Common myeloid progenitor, CD34-positive (primary cell): Measurements from ENCODE around the gene VKORC1.

Experiments
- CTCF ChIA-PET: fragments of 350-600 bp; sonication (Branson Sonifier 250); formaldehyde crosslinking; loops from one replicate; lab custom pipeline; 2021; ENCODE audit warnings: antibody characterized with exemption; lab: Charles Lee
- POLR2A ChIA-PET: fragments of 350-600 bp; sonication (Branson Sonifier 250); formaldehyde crosslinking; loops from one replicate; lab custom pipeline; 2021; ENCODE audit warnings: antibody characterized with exemption; lab: Charles Lee
- DNase-seq, 3 donors: peaks; one replicate each; pipeline versions ENCODE4 v3.0.0 to v3.0.0-alpha.2; 2013
- H3K27ac ChIP-seq, 2 experiments: 1 replicate in 1 of 2; 2 replicates in 1 of 2; pipeline ENCODE4 v1.7.0; 2013; ENCODE audit warnings: inconsistent platforms in 2 of 2, low read length in 2 of 2, mild to moderate bottlenecking in 2 of 2, low read depth in 1 of 2, moderate library complexity in 1 of 2; ENCODE audit not compliant: severe bottlenecking in 2 of 2, insufficient read depth in 1 of 2, poor library complexity in 1 of 2
- H3K27me3 ChIP-seq, 5 experiments: replicated peaks in 2 of 5; 1 replicate in 3 of 5; 2 replicates in 2 of 5; pipeline versions ENCODE4 v1.6.1 to v1.7.0; 2013; ENCODE audit warnings: low read length in 4 of 5, mild to moderate bottlenecking in 2 of 5, moderate library complexity in 2 of 5, inconsistent platforms in 1 of 5; ENCODE audit not compliant: insufficient read depth in 5 of 5, control insufficient read depth in 4 of 5
- H3K36me3 ChIP-seq, 4 experiments: 1 replicate in 2 of 4; 2 replicates in 2 of 4; pipeline versions ENCODE4 v1.6.1 to v1.7.0; 2013; ENCODE audit warnings: low read length in 3 of 4, control low read depth in 1 of 4, mild to moderate bottlenecking in 1 of 4; ENCODE audit not compliant: control insufficient read depth in 4 of 4, insufficient read depth in 4 of 4
- H3K4me1 ChIP-seq, 4 experiments: 1 replicate in 3 of 4; 2 replicates in 1 of 4; pipeline versions ENCODE4 v1.6.1 to v1.7.1; 2013; ENCODE audit warnings: low read length in 3 of 4, mild to moderate bottlenecking in 3 of 4, control low read depth in 1 of 4, inconsistent platforms in 1 of 4, moderate library complexity in 1 of 4; ENCODE audit not compliant: control insufficient read depth in 4 of 4, insufficient read depth in 4 of 4; ENCODE audit errors: control extremely low read depth in 1 of 4
- H3K4me3 ChIP-seq, 7 experiments: 1 replicate in 4 of 7; 2 replicates in 3 of 7; pipeline versions ENCODE4 v1.5.1 to v1.7.0; 2013; ENCODE audit warnings: mild to moderate bottlenecking in 7 of 7, low read length in 6 of 7, moderate library complexity in 6 of 7, inconsistent platforms in 2 of 7, low read depth in 2 of 7, control low read depth in 1 of 7; ENCODE audit not compliant: insufficient read depth in 4 of 7, control insufficient read depth in 1 of 7; ENCODE audit errors: extremely low read depth in 1 of 7
- H3K9me3 ChIP-seq, 5 experiments: 1 replicate in 4 of 5; 2 replicates in 1 of 5; pipeline versions ENCODE4 v1.6.1 to v1.7.1; 2013; ENCODE audit warnings: low read length in 4 of 5, mild to moderate bottlenecking in 2 of 5, inconsistent platforms in 1 of 5, low read depth in 1 of 5, moderate library complexity in 1 of 5; ENCODE audit not compliant: control insufficient read depth in 4 of 5, insufficient read depth in 2 of 5; ENCODE audit errors: control extremely low read depth in 1 of 5
- WGBS: methylation state at CpG from one replicate; pipeline ENCODE4 v1.1.5; 2013; ENCODE audit not compliant: insufficient coverage; 5-methylcytosine and 5-hydroxymethylcytosine counted together

Gene VKORC1

DNA sequence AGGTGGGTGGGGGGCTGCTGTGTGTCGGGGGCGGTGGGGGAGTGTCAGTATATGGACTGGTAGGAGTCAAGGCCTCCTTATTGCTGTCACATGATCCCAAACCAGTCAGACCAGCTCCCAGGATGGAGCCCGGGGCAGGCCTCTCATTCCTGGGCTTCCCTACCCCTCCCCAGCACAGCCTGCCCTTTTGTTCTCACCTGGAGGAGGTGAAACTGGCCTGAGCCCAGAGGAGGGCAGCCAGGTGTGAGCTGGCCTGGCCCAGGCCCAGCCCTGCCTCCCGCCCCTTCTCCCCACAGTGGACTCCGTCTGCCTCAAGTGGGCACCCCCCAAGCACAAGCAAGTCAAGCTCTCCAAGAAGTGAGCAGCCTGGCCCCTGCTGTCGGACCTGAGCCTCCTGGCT lies 36.3 kb upstream of the VKORC1 start:
- H3K27ac ChIP-seq, result no peak overlapping the region
- 100% methylated on average over 3 of the region's 6 CpGs for WGBS
- no peaks in the 10 kb centered on the region for H3K9me3 ChIP-seq
- H3K27me3 ChIP-seq, result no peaks in the 10 kb centered on the region
- H3K4me1 ChIP-seq, result peaks cover 6 to 47% (median 46%) of the 10 kb centered on the region in 4 experiments
- DNase-seq, result no peak
- POLR2A ChIA-PET, result interaction anchor here (1.6 to 3.1 kb wide), 3 partner anchors 12 to 13 kb away, joined by 4 to 22 read pairs (median 18); partner anchors contain the start of gene KAT8
- H3K36me3 ChIP-seq, result peaks cover 0 to 44% (median 18%) of the 10 kb centered on the region in 4 experiments
- CTCF ChIA-PET, result interaction anchor here (0.7 to 9.6 kb wide), 5 partner anchors 11 to 54 kb away, joined by 3 to 123 read pairs (median 3); partner anchors contain the start of genes FUS, KAT8 and VKORC1
- H3K4me3 ChIP-seq, result no peak overlapping the region

DNA sequence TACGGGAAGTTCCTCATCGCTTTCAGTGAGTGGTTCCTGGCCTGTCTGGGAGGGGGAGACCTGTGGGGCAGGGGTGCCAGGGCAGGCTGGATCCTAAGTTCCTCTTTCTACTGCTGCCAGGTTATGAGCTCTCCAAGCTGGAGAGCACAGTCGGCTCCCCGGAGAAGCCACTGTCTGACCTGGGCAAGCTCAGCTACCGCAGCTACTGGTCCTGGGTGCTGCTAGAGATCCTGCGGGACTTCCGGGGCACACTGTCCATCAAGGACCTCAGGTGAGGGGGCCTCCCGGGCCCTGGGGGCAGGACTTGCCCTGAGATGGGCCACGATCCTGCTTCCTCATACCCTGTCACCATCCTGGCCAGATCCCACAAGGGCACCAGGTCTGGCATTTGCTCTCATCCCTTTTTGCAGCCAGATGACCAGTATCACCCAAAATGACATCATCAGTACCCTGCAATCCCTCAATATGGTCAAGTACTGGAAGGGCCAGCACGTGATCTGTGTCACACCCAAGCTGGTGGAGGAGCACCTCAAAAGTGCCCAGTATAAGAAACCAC lies 35.8 kb upstream of the VKORC1 start:
- ChIA-PET POLR2A (interaction anchor here (2.8 to 3.1 kb wide), 2 partner anchors 12 to 13 kb away, joined by 18 to 22 read pairs; partner anchors contain the start of gene KAT8), CTCF (interaction anchor here (0.7 to 9.6 kb wide), 6 partner anchors 11 to 146 kb away, joined by 3 to 123 read pairs (median 5); partner anchors contain the start of genes FUS, HSD3B7, KAT8 and VKORC1)
- H3K9me3 ChIP-seq, result no peaks in the 10 kb centered on the region
- DNase-seq, result peak; percentile 54 to 83 (median 82)
- peaks cover 6 to 52% (median 49%) of the 10 kb centered on the region in 4 experiments for H3K4me1 ChIP-seq
- H3K27ac ChIP-seq, result peak overlapping the region in 1 of 2 experiments; percentile 25
- 63% methylated on average over 8 of the region's 10 CpGs for WGBS
- no peaks in the 10 kb centered on the region for H3K27me3 ChIP-seq
- H3K4me3 ChIP-seq, result no peak overlapping the region
- peaks cover 0 to 44% (median 20%) of the 10 kb centered on the region in 4 experiments for H3K36me3 ChIP-seq

DNA sequence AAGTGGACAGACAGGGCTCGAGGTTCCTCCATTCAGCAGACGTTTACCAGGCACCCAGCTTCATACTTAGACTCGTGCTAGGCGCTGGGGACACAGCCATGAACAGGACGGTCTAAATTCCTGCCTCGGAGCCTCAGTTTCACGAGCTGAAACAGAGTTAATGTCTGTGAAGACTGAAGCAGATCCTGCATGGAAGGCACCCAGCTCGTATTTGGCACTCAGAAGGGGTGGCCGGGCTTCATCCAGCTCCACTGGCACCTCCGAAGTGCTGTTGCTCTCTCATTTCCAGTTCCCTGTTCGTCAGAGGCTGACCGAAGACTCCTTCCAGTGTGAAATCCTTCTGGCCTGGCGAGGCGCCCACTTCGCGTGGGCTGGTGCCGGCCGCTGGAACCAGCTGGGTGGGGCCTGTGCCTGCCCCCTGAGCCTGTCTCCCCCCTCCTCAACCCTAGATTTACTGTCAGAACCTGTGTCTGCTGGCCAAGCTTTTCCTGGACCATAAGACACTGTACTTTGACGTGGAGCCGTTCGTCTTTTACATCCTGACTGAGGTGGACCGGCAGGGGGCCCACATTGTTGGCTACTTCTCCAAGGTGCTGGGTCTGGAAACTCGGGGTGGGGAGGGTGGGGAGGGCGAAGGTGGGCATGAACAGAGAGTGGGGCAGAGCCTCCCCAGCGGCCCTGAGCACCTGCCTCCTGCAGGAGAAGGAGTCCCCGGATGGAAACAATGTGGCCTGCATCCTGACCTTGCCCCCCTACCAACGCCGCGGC lies 35.2 kb upstream of the VKORC1 start:
- Histone ChIP-seq H3K4me1 (peaks cover 6 to 57% (median 49%) of the 10 kb centered on the region in 4 experiments), H3K4me3 (peak overlapping the region in 3 of 7 experiments; percentile 13 to 31 (median 30)), H3K27me3 (no peaks in the 10 kb centered on the region), H3K36me3 (peaks cover 0 to 44% (median 22%) of the 10 kb centered on the region in 4 experiments), H3K27ac (peak overlapping the region; percentile 93 to 97), H3K9me3 (no peaks in the 10 kb centered on the region)
- ChIA-PET CTCF (interaction anchor here (0.7 to 9.6 kb wide), 4 partner anchors 10 to 145 kb away, joined by 3 to 123 read pairs (median 22); partner anchors contain the start of genes FUS, HSD3B7 and KAT8), POLR2A (interaction anchor here (0.6 to 3.1 kb wide), 3 partner anchors 12 to 1115 kb away, joined by 10 to 22 read pairs (median 18); partner anchors contain the start of gene KAT8)
- 39% methylated on average over 26 of the region's 29 CpGs for WGBS
- peak in 1 of 3 donors; percentile 32 for DNase-seq

DNA sequence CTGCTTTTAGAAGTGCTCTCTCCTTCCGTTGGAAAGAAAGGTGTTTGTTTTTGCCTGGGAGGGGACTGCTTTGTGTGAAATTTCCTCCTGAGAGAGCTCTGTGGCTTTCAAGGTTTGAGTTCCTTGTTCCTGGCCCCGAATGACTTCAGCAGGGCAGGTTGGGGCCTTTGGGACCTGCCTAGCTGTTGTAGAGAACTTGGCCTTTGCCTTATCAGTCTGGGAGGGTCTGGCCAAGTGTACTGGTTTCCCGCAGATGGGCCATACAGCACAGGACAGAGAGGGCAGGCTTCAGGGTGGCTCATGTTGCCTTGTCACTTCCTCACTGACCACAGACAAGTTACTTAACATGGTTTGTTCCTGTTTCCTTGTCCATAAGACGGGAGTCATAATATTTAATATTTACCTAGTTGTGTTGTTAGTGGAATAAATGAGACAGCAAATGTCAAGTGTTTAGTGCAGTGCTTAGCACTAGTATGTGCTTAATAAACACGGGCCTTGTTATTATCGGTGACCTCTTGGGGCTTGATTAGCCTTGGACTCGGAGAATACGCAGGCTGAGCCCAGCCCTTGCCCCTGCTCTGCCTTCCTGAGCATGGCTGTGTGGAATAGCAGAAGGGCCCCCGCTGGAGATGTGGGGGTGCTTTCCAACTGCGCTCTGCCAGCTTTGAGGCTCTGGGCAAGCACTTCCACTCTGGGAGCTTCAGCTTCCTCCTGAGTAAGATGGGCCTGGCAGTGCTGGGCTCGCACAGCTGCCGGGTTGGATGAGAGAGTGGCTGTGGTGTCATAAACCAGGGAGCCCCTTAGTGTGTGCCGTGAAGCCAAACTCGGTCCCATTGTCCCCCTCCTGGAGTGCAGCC lies 34.3 kb upstream of the VKORC1 start:
- H3K4me3 ChIP-seq, result peak overlapping the region in 3 of 7 experiments; percentile 38 to 52 (median 50)
- CTCF ChIA-PET, result interaction anchor here (2.3 to 9.6 kb wide), 3 partner anchors 9 to 145 kb away, joined by 7 to 123 read pairs (median 38); partner anchors contain the start of genes HSD3B7 and KAT8
- no peaks in the 10 kb centered on the region for H3K9me3 ChIP-seq
- POLR2A ChIA-PET, result interaction anchor here (0.5 to 3.1 kb wide), 8 partner anchors 12 to 1114 kb away, joined by 3 to 22 read pairs (median 6); partner anchors contain the start of genes FUS and KAT8
- H3K27me3 ChIP-seq, result no peaks in the 10 kb centered on the region
- peak; percentile 91 to 99 (median 96) for DNase-seq
- peaks cover 0 to 48% (median 23%) of the 10 kb centered on the region in 4 experiments for H3K36me3 ChIP-seq
- H3K4me1 ChIP-seq, result peaks cover 6 to 57% (median 49%) of the 10 kb centered on the region in 4 experiments
- 9% methylated on average over 12 of the region's 14 CpGs for WGBS
- peak overlapping the region; percentile 93 to 97 for H3K27ac ChIP-seq

DNA sequence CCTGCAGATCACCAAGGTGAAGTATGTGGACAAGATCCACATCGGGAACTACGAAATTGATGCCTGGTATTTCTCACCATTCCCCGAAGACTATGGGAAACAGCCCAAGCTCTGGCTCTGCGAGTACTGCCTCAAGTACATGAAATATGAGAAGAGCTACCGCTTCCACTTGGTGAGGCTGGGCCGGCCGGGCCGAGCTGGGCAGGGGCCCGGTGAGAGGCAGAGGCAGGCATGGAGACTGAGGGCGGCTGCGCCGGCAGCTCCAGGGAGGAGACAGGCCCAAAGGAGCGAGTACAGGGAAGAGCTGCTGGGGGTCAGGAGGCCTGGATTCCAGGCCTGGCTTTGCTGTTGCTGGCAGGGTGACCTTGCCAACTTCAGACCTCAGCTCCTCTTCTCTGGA lies 32.6 kb upstream of the VKORC1 start:
- peaks cover 0 to 43% (median 22%) of the 10 kb centered on the region in 4 experiments for H3K36me3 ChIP-seq
- ChIA-PET CTCF (interaction anchor here (0.9 to 9.6 kb wide), 5 partner anchors 8 to 48 kb away, joined by 3 to 123 read pairs (median 4); no protein-coding TSS in a partner anchor), POLR2A (no interaction called here)
- H3K27ac ChIP-seq, result peak overlapping the region; percentile 93 to 97
- peaks cover 6 to 57% (median 49%) of the 10 kb centered on the region in 4 experiments for H3K4me1 ChIP-seq
- 95% methylated on average over 13 of the region's 13 CpGs for WGBS
- no peaks in the 10 kb centered on the region for H3K9me3 ChIP-seq
- DNase-seq, result no peak
- no peaks in the 10 kb centered on the region for H3K27me3 ChIP-seq
- peak overlapping the region in 1 of 7 experiments; percentile 25 for H3K4me3 ChIP-seq

DNA sequence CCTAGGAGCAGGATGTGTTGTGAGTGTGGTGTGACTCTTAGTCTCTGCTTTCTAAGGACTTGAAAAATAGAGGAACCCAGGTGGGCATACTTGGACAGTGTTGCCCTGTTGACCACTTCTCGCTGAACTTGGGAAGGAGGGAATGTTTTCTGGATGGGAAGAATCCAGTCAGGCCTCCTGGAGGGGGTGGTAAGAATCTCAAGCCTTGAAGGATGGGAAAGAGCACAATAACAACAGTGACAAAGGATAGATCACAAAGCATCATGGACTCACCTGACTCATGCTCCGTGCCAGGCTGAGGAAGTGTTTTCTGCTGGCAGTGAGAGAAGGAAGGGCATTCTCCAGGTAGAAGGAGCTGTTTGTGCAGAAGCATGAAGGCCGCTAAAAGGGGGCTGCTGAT lies 31.2 kb upstream of the VKORC1 start:
- Histone ChIP-seq H3K9me3 (no peaks in the 10 kb centered on the region), H3K4me3 (no peak overlapping the region), H3K4me1 (peaks cover 6 to 57% (median 49%) of the 10 kb centered on the region in 4 experiments), H3K27me3 (no peaks in the 10 kb centered on the region), H3K36me3 (peaks cover 4 to 43% (median 23%) of the 10 kb centered on the region in 4 experiments), H3K27ac (peak overlapping the region; percentile 28 to 97)
- POLR2A ChIA-PET, result no interaction called here
- 97% methylated on average over 3 of the region's 3 CpGs for WGBS
- CTCF ChIA-PET, result interaction anchor here (0.9 to 9.6 kb wide), 2 partner anchors 9 to 17 kb away, joined by 4 to 123 read pairs; no protein-coding TSS in a partner anchor
- DNase-seq, result no peak
